Stimulated activated CD8-positive, alpha-beta memory T cell treated with anti-CD3 and anti-CD28 coated beads, Interleukin-15, amount 100 ng/mL, for 4 hours (primary cell): Measurements from ENCODE around the gene PLCL2.
"Not testable (repeated sequence)": the region's sequence is repeated elsewhere in the genome, so short reads cannot be mapped to it uniquely, and the experiment has no call there.

Source experiments
- DNase-seq, 2 donors: peaks; one replicate each; pipeline ENCODE4 v3.0.0-alpha.2; 2020; ENCODE audit warnings: low read depth in 2 of 2

PLCL2 gene

DNA sequence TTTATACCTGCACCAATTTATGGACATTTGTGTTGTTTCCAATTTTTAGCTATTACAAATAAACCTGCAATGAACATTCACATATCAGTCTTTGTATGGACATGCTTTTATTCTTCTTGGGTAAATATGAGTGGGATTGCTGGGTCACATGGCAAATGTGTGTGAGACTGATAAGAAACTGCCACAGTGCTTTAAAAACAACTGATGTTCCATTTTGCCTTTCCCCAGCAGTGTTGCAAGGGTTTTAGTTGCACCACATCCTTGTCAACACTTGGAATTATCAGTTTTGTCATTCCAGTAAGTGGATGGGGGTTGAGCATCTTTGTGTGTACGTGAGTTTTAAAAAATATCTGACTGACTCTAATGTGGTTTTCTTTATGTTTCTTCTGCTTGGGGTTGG is 191.2 kb downstream of the PLCL2 start:
- DNase-seq: no peak

DNA sequence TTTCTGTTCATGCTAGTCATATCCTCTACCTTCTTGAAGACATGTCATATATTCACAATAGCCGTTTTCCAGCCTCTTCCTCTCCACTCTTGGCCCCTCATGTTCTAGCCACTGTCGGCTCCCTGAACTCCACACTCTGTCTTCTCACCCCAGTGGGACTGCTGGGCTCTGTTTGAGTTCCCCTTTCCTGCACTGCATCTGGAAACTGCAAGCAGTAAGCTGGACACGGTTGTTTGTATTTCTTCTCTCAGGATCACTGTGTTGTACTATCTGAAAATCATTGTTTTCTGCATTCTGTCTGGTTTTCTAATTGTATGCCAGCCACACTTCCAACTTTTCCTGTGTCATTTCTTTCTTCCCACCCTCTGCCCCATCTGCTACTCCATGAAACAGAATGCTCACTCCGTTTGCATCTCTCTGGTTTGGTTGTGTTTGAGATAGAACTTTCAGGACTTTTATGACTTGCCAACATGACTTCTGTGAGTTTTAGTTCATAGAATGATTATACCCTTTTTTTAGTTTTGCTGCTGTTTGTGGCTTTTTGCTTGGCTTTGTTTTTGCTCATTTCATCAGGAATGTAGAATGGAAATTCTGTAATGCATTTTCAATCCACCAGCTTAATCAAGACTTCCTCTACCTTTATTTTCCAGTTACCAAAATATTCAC is 192.3 kb downstream of the PLCL2 start:
- no peak for DNase-seq

DNA sequence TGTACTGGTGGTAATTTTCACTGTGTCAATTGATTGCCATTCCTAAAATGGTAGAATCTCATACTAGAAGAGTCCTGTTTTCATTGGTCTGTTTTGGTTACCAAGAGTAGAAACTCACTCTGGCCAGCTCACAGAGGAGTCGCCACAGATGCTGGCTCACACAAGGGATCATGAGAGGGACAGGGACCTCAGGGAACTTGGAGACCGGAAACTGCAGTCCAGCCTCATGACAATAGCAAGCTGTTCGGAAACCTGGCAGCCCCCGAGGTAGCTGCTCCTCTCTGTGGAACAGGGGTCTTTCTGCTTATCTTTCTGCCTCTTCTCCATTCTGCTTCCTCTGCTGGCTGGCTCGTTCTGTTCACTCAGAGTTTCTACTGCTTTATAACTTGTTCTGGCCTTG is 192.9 kb downstream of the PLCL2 start:
- DNase-seq: no peak

DNA sequence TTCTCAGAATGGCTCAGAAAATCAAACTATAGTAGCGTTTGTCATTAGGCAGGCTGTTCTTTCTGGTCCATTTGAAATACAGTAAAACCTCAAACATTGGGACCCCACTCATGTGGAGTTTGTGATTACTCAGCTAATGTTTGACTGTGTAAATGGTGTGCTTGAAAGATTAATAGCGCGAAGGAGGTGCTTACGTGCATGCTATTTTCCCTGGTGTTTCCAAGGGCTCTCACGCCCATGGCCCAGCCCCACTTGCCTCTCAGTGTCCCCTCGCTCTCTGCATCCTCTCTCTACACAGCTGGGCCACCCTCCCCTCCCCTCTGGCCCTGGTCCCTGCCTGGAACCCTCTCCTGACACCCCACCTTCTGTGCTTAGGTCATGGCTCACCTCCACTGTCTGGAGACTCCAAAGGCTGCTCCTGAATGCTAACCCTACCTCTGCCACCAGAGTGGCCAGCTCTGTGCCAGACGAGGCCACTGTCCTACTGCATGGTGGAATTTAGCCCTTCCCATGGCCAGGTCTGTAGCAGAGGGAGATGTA is 194.2 kb downstream of the PLCL2 start:
- DNase-seq: no peak

DNA sequence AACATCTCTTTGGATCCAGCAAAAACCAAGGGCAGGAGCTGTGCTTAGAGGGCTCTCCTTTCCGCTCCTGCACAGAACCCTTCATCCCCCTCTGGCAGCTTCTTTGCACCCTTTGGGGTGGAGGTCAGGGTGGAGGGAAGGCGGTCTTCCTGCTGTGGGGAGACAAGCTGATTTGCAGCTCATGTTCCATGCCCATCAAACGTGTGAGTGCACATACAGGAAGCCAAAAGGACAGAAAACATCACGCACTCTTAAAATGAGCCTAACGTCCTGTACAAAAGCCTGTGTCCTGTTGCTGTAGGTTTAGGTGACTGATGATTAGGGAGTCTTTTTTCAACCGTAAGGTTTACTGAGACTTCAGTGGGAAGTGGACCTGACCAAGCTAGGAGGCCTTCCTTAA is 195.2 kb downstream of the PLCL2 start:
- no peak for DNase-seq

DNA sequence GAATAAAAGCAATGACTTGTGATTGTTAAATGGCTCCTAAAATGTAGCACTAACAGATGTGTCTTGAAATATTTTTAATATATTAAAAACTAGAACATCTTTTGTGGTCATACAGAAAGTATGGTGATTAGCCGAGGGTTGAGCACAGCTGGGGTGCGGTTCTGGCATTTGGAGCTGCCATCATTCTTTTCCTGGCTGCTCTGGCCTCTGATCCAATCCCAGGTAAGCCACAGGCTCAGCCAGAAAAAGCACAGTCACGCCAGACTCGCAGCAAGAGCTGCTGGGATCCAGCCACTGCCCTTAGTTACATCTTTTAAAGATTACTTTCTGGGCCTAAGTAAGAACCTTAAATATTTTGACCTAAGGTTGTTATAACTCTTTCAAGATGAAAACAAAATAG is 196.8 kb downstream of the PLCL2 start:
- no peak for DNase-seq

DNA sequence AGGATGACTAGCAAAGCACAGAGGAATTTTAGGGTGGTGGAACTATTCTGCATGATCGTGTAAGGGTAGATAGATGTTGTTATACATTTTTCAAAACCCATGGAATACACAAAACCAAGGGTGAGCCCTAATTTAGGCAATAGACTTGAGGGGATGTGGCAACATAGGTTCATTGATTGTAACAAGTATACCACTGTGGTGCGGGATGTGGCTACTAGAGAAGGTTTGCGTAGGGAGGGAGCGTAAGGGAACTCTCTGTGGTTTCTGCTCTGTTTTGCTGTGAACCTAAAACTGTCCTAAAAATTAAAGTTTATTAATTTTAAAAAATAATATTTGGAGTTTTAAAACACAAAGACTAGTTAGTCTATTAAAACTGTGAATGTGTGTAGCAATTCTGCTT is 202.8 kb downstream of the PLCL2 start:
- DNase-seq: no peak

DNA sequence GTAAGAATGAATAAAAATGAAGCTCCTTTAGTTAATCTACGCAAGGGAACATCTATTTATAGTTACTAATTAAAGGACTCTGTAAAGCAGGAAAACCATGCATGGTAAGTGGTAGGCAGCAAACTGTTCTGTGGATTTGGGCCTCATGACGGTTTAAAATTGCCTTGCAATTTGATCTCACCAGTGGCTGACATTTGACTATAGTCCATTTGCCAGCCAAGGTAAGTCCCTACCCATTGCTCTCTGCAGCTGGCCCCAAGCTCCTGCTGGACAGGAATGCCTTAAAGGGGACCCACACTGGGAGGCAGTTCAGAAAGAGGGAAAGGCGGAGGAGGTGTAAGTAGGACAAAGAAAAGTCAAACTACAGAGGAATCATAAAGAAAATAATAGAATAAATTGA is 203.3 kb downstream of the PLCL2 start:
- DNase-seq: no peak

DNA sequence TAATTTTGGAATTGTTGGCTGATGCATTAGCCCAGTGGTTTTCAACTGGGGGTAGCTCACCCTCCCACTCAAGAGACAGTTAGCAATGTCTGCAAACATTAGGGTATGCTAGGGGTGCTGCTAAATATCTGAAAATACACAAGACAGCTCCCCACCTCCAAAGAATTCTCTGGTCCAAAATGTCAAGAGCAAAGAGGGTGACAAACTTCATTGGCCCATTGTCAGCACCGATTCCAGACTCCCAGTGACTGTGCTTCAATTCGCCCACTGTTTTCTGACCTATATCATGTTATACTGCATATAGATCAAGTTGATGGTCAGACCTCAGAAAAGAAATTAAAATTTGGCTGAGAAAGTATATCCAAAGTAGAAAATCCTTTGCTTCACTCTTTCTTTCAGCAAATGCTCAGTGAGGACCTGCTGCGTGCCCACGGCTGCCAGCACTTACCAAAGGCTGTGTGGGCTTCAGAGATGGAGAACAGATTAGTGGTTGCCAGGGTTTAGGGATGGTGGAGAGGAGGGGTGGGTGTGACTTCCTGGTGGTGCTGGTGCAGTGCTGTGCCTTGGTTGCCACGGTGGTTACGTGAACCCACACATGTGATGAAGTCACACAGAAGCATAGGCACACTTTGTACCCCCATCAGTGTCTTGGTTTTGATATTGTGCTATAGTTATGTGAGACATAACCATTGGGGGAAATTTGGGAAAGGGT is 204.0 kb downstream of the PLCL2 start:
- DNase-seq: peak; percentile 23 to 45

DNA sequence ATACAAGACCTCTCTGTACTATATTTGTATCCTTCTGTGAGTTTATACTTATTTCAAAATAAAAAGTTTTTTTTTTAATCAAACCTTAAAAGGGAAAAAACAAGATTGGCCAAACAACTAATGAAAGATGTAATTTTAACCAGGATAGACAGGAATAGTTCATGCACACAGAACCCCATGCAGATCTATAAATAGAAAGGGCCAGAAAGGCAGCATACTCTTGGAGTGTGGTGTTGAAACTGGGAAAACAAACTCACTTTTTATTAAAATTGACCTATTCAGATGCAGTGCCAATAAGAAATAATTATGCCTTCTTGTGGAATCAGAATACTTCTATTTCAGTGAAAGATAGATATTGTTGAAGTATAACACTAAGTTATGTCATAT is 204.6 kb downstream of the PLCL2 start:
- no peak for DNase-seq

DNA sequence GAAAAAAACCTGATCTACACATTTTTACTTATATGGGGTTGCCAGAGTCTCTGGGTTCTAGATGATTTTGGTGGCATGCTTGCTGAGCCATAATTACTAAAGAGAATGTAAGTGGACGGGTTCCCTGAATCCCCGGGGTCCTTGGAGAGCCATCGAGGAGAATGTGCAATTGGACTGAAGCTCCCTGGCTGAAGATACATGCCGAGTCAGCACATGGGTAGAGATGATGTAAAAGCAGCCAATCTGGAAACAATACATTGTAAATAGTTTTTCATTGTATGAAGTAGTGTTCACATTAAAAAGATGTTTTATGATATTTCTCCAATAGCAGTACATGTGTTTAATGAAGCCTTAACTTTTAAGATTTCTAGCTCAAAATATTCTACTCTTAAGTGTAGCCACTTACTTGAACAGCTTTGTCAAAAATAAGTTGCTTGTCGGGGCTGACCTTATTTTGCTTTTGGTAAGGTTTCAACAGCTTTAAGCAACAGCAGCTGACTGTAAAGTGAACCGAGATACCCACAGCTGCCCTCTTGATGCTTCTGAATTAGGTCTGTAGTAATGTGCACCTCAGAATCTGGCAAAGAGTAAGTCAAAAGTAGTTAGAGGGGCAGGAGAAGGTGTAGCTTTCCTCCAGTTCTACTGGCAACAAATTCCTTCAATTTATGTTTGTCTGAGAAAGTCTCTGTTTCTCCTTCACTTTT is 205.7 kb downstream of the PLCL2 start:
- DNase-seq: no peak

DNA sequence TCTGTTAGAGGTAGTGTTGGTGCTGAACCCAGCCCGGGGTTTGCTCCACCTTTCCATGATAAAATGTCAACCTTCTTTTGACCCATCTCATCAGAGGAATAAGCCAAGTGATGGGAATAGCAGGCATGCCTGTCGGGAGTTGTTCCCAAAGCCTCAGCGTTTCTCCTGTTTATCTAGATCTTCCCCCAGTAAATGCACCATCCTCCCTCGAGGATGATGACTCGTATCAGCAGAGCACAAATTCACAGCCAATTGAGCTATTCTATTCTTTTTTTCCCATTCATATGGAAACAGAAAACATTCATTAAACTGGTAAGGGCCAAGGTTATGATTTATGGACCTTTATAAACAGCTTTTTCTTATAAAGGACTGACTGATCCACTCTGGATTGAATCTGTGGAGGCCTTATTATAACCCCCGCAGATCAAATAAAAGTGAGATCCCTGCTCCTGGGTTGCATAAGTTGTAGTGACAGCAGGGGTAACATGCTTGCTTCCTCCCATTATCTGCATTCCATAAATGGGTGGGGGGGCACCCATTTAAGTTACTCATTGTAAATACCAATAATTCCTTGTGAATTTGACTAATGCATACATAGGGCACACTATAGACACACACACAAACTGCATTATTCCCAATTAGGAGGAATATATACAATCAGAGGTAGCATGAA is 207.3 kb downstream of the PLCL2 start:
- no peak for DNase-seq

DNA sequence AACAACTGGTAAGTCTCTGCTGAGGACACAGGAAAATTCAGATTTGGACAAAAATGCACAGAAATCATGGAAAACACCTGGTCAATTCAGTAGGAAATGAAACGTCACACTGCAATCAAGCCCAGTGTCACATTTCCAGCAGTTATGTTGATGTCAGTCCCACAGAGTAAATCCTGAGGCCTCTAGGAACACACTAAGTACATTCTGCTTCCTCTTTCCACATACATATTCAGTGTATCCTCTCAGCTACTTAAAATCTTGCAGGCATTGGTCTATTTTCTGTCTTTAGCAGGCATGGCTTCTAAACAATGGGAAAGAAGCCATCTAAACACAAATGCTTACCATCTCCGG is 207.8 kb downstream of the PLCL2 start:
- no peak for DNase-seq

DNA sequence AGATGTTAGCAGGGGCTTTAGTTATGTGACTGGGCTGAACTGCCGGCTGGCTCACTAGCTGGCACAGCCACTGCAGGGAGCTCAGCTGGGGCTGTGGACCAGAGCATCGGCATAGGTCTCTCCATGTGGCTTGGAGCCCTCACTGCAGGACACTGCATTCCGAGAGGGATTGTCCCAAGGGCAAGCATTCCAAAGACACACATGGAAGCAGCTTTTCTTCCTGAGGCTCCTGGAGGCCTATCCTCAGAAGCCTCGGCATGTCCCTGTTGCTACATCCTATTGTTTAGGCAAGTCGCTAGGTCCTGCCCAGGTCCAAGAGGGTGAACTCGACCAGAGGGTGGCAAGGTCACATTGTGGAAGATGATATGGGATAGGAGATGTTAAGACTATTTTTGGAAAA is 209.8 kb downstream of the PLCL2 start:
- no peak for DNase-seq

DNA sequence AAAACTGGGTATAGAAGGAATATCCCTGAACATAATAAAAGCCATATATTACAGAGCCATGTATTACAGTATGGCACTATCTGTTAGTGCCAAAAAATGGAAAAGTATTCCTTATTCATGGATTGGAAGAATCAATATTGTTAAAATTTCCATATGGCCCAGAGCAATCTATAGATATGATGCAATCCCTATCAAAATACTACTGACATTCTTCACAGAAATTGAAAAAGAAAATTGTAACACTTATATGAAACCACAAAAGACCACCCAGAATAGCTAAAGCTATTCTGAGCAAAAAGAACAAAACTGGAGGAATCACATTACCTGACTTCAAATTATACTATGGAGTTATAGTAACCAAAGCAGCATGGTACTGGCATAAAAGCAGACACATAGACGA is 218.8 kb downstream of the PLCL2 start:
- no peak for DNase-seq

DNA sequence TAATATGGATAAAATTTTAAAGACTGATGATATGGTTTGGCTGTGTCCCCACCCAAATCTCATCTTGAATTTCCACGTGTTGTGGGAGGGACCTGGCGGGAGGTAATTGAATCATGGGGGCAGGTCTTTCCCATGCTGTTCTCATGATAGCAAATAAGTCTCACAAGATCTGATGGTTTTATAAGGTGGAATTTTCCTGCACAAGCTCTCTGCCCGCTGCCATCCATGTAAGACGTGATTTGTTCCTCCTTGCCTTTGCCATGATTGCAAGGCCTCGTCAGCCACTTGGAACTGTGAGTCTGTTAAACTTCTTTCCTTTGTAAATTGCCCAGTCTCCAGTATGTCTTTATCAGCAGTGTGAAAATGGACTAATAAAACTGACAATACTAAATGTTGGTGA is 222.0 kb downstream of the PLCL2 start:
- not testable (repeated sequence) for DNase-seq

DNA sequence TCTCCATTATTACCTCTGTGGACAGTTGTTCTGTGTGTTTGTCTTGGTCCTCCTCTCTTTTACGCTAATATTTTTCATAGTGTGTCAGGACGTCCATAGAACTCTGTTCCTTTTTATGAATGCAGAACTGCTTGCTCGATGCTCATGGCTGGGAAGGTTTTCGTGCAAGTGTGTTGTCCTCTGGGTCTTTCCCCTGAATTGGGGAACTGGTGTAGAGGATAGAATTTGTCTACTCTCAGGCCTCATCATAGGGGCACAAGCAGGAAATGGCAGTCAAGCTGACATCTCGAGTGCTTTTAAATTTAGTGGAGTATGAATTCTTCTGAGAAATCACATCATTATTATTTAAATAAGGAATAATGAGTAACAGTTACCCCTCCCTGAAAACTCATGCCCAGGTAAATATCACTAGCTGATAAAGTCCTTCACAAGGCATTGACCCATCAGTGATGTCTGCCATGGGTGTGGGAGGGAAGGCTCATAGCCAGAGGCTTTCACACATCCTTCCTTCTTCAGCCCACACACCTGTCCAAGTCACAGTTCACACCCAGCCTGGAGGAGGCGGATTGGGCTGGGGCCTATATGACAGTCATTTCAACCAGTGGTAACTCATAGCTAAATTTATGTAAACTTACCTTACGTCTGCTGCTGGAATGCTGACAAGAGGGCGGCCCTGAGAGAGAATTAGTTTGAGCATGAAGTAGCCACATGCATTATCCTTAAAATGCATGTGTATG is 226.1 kb downstream of the PLCL2 start:
- no peak for DNase-seq

DNA sequence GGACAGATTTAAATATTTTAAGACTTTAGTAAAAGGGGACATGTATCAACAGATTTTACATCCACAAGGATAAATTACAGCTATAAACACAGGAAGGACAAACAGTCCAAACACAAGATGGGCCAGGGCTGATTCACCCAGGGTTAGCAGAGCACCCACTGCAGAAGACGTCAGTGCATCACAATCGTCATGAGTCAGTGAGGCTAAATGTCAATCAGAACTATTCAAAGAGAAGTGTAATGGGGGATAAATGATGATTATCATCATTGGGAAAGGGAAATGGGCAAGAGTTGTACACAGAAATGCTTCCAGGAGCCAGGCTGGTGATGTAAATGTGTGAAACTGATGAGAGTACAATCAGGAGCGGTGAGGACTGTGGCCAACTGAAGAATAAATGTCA is 226.8 kb downstream of the PLCL2 start:
- DNase-seq: no peak

DNA sequence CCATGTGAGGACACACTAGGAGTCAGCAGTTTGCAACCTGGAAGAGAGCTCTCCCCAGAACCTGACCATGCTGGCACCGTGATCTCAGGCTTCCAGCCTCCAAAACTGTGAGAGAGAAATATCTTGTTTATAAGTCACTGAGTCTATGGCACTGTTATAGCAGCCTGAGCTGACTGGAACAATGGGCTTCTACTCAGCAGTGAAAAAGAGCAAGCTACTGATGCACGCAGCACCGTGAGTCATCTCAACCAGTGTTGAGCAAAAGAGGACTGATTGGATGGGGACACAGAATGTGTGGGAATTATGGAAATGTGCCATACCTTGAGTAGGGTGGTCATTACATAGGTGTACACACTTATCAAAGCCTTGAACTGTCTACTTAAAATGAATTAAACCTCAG is 230.4 kb downstream of the PLCL2 start:
- no peak for DNase-seq

DNA sequence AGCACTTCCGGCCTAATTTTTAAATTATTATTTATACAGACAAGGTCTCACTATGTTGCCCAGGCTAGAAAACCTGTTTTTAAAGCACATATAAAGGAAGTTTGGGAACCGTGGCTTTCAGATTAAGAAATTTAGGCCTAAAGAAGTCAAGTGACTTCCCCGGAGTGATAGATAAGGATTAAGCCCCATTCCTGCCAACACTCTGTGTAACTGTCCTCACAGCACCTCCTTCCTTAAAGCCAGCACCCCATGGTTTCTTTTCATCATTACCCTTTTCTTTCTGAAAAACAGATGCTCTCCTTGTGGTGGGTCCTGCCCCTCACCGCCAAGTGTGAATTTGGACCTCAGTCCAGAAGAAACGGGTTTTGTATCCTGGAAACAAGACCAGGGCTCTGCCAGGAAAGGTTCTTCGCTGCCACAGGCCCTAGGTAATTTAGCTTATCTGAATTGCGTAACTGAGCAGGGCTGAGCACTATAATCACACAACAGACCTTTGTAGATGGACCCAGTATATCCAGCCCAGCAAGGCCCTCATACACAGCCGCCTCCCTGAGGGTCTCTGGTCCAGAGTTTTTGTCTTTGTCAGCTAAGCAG is 231.3 kb downstream of the PLCL2 start:
- DNase-seq: no peak

DNA sequence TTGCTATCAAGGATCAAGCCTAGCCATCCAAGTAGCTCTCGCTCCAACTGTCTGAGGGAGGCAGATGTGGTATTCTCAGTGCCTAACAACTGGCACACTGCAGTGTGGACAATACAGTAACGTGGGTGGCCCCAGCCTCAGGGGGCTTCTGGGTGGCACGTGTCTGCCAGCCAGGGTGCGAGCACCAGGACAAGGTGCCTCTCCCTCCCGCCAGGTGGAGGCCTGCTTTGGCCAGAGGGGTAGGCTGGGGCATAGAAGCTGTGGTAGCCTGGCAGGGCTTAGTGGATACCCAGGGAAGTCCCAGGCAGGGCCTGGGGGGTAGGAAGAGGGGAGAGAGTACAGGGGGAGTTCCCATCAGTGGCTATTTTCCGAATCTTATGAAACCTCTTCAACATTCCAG is 234.0 kb downstream of the PLCL2 start:
- DNase-seq: no peak
